NT2/D1 (cell line): Measurements from ENCODE around the gene NXPH3.

Experiments used
- DNase-seq: peaks from one replicate; pipeline ENCODE4 v3.0.0-alpha.2; 2011; ENCODE audit warnings: low read depth, low spot score
- H3K27me3 ChIP-seq: 2 replicates; pipeline ENCODE4 v1.6.0; 2011; ENCODE audit warnings: mild to moderate bottlenecking; ENCODE audit not compliant: insufficient read length, insufficient read depth
- H3K36me3 ChIP-seq: 2 replicates; pipeline ENCODE4 v1.6.1; 2011; ENCODE audit warnings: mild to moderate bottlenecking, low read length, mixed read lengths; ENCODE audit not compliant: insufficient read depth, insufficient read length
- H3K4me1 ChIP-seq: 2 replicates; pipeline ENCODE4 v1.5.1; 2011; ENCODE audit not compliant: insufficient read depth, insufficient read length
- H3K4me3 ChIP-seq: 2 replicates; pipeline ENCODE4 v1.5.1; 2011; ENCODE audit warnings: low read depth; ENCODE audit not compliant: insufficient read length
- H3K9ac ChIP-seq: 2 replicates; pipeline ENCODE4 v1.6.0; 2011; ENCODE audit warnings: low read depth; ENCODE audit not compliant: insufficient read length
- H3K9me3 ChIP-seq: 2 replicates; pipeline ENCODE4 v1.5.1; 2011; ENCODE audit warnings: mild to moderate bottlenecking, low read length; ENCODE audit not compliant: insufficient read depth
- SUZ12 ChIP-seq: IDR thresholded peaks from 2 replicates; pipeline ENCODE4 v1.6.1; 2011; ENCODE audit not compliant: insufficient read length, insufficient read depth; ENCODE audit errors: extremely low read depth
- YY1 ChIP-seq: IDR thresholded peaks from 2 replicates; pipeline ENCODE4 v1.6.1; 2011; ENCODE audit not compliant: insufficient read length, insufficient read depth
- ZNF274 ChIP-seq: IDR thresholded peaks from 2 replicates; pipeline ENCODE4 v1.6.1; 2011; ENCODE audit warnings: mild to moderate bottlenecking, low read depth, low read length

Gene NXPH3

DNA sequence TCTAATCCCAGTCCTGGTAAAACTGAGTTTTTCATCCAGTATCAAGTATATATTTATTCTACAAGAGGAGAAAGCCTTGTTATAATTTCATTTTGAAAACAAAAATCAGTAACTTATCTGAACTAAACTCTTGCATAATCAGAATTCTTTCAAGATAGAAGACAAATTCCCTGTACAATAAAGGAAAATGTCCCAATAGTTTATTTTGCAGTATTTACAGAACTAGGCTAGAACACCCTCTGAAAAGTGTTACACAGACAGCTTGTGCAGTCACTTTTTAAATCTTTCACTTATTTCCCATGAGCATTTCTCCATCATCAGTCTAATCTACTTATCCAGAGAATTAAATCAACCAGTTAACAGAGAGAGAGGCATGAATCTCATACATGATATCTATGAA is 53.8 kb downstream of the NXPH3 start:
- H3K36me3 ChIP-seq = no peaks in the 10 kb centered on the region
- no peak overlapping the region for H3K4me3 ChIP-seq
- no peaks in the 10 kb centered on the region for H3K9me3 ChIP-seq
- no peak for TF ChIP-seq ZNF274
- H3K27me3 ChIP-seq = no peaks in the 10 kb centered on the region
- DNase-seq = no peak
- no peak overlapping the region for H3K9ac ChIP-seq
- no peaks in the 10 kb centered on the region for H3K4me1 ChIP-seq

GRCh38 chr17:49630113-49630900 is 54.6 kb downstream of the NXPH3 start:
- no peaks in the 10 kb centered on the region for H3K36me3 ChIP-seq
- no peak overlapping the region for H3K4me3 ChIP-seq
- TF ChIP-seq ZNF274 (no peak), SUZ12 (no peak), YY1 (no peak)
- H3K4me1 ChIP-seq = no peaks in the 10 kb centered on the region
- H3K9me3 ChIP-seq = no peaks in the 10 kb centered on the region
- H3K27me3 ChIP-seq = no peaks in the 10 kb centered on the region
- DNase-seq = no peak
- H3K9ac ChIP-seq = no peak overlapping the region

DNA sequence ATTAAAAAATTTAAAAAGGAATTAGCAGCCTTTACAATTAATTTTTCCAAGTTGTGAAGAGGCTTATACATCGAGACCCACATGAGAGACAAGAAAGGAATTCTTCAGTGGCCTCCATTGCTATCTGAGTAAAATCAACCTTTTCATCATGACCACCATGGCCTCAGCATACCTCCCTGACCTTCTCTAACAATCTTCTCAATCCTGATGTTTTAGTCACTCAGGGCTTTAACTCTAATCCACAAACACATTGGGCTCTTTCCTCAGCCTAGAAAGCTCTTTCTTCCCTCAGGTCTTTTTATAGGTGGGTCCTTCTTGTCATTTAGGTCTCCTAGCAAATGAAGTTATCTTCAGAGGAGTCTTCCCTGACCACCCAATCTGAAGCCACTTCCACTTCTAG is 55.8 kb downstream of the NXPH3 start:
- Histone ChIP-seq H3K4me1 (no peaks in the 10 kb centered on the region), H3K9me3 (no peaks in the 10 kb centered on the region), H3K36me3 (no peaks in the 10 kb centered on the region), H3K9ac (no peak overlapping the region), H3K4me3 (no peak overlapping the region), H3K27me3 (no peaks in the 10 kb centered on the region)
- DNase-seq = no peak
- TF ChIP-seq YY1 (no peak), SUZ12 (no peak), ZNF274 (no peak)
